Measurements from ENCODE around the gene FGF6. TPM values are rescaled to one million over a fixed set of nuclear protein-coding genes. Genes with fewer than 3 reads are reported as not detected.

The FGF6 gene
- total and polyA plus RNA-seq, 10 of the 15 experiments (the other 5 are each of a cell fraction or from before 2014, with no cell fraction given), result not detected

DNA sequence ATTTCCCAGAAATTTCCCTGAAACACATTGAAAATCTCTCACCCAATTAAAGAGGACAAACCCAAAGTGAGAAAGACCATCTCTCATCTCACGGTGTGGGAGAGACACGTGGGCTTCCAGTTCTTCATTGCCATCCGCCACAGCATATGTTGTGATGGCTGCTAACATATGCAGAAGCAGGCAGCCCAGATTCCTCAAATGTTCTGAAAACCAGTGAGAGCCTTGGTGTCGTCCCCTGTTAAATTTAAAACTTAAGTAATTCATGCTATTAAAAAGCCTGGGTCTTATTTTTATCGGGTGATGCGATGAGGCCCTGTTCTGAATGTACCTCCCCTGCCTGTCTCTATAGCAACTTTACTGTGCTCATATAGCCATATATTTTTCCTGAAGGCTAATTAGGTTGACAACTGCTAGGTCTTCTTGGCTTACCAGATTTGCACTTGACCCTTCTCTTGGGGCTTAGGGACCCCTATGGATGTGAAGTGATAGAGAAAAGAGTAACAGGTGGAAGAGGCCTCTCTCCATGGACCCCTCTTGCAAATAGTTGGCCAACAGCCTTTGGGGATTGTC, 2.8 kb upstream of the FGF6 start:
- in situ Hi-C loops (cut with MboI) (no loop called here), intact Hi-C loops (cut with micrococcal nuclease; ENCODE audit: unreplicated experiment) (no loop called here)
- Histone ChIP-seq H3K9ac (ENCODE audit: control insufficient read depth, insufficient read depth, low read length) (no peak overlapping the region), H3K79me2 (ENCODE audit: control insufficient read depth, insufficient read depth, low read length) (no peaks in the 10 kb centered on the region), H3K27me3 (replicated peaks in 1 of 2; ENCODE audit: control insufficient read depth in 2 of 2, insufficient read depth in 2 of 2, low read length in 1 of 2) (no peaks in the 10 kb centered on the region; a peak in 2 of 4 replicates), H3K4me3 (no peak overlapping the region), H3K9me3 (replicated peaks; ENCODE audit: control insufficient read depth, insufficient read depth, low read length) (peaks cover 2% of the 10 kb centered on the region; the same call in 1 of the 3 replicates), H3K4me2 (ENCODE audit: control insufficient read depth, insufficient read depth) (no peak overlapping the region), H3K27ac (ENCODE audit: control insufficient read depth, insufficient read depth) (no peak overlapping the region), H3K36me3 (ENCODE audit: control insufficient read depth in 2 of 2, insufficient read depth in 2 of 2, low read length in 1 of 2) (no peaks in the 10 kb centered on the region), H3K4me1 (ENCODE audit: control insufficient read depth, insufficient read depth, low read length) (no peaks in the 10 kb centered on the region), H2AFZ (ENCODE audit: control insufficient read depth, low read depth, low read length) (no peak overlapping the region), H4K20me1 (ENCODE audit: control insufficient read depth, insufficient read depth) (no peaks in the 10 kb centered on the region)
- TF ChIP-seq CHD2 (IDR thresholded peaks at IDR 0.05; ENCODE audit: borderline replicate concordance, low read depth, low read length) (no peak), TCF3 (IDR thresholded peaks at IDR 0.05; ENCODE audit: borderline replicate concordance, insufficient read depth, low read depth, low read length) (no peak), BRCA1 (IDR thresholded peaks at IDR 0.05; ENCODE audit: low read depth, low read length) (no peak), NR2C1 (IDR thresholded peaks at IDR 0.05) (no peak), ATF7 (IDR thresholded peaks at IDR 0.05; ENCODE audit: low read depth) (no peak), RELA (IDR thresholded peaks at IDR 0.05; ENCODE audit: borderline replicate concordance, partially characterized antibody) (no peak), HDAC6 (IDR thresholded peaks at IDR 0.05; ENCODE audit: unreplicated experiment) (no peak), POLR2AphosphoS5 (IDR thresholded peaks at IDR 0.05; ENCODE audit: low read length) (no peak), MYB (IDR thresholded peaks at IDR 0.05; ENCODE audit: borderline replicate concordance, low read depth, low read length) (no peak), PAX5 (IDR thresholded peaks at IDR 0.05; ENCODE audit: borderline replicate concordance, low read depth, low read length) (no peak), TCF7 (IDR thresholded peaks at IDR 0.05; ENCODE audit: borderline replicate concordance) (no peak), SIX5 (IDR thresholded peaks at IDR 0.05; ENCODE audit: low read depth, low read length, severe bottlenecking) (no peak)
- TF ChIP-seq, protein P1, sequence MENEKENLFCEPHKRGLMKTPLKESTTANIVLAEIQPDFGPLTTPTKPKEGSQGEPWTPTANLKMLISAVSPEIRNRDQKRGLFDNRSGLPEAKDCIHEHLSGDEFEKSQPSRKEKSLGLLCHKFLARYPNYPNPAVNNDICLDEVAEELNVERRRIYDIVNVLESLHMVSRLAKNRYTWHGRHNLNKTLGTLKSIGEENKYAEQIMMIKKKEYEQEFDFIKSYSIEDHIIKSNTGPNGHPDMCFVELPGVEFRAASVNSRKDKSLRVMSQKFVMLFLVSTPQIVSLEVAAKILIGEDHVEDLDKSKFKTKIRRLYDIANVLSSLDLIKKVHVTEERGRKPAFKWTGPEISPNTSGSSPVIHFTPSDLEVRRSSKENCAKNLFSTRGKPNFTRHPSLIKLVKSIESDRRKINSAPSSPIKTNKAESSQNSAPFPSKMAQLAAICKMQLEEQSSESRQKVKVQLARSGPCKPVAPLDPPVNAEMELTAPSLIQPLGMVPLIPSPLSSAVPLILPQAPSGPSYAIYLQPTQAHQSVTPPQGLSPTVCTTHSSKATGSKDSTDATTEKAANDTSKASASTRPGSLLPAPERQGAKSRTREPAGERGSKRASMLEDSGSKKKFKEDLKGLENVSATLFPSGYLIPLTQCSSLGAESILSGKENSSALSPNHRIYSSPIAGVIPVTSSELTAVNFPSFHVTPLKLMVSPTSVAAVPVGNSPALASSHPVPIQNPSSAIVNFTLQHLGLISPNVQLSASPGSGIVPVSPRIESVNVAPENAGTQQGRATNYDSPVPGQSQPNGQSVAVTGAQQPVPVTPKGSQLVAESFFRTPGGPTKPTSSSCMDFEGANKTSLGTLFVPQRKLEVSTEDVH (IDR thresholded peaks at IDR 0.05; ENCODE audit: low read depth, partially characterized antibody), result no peak
- TF ChIP-seq, protein P2, sequence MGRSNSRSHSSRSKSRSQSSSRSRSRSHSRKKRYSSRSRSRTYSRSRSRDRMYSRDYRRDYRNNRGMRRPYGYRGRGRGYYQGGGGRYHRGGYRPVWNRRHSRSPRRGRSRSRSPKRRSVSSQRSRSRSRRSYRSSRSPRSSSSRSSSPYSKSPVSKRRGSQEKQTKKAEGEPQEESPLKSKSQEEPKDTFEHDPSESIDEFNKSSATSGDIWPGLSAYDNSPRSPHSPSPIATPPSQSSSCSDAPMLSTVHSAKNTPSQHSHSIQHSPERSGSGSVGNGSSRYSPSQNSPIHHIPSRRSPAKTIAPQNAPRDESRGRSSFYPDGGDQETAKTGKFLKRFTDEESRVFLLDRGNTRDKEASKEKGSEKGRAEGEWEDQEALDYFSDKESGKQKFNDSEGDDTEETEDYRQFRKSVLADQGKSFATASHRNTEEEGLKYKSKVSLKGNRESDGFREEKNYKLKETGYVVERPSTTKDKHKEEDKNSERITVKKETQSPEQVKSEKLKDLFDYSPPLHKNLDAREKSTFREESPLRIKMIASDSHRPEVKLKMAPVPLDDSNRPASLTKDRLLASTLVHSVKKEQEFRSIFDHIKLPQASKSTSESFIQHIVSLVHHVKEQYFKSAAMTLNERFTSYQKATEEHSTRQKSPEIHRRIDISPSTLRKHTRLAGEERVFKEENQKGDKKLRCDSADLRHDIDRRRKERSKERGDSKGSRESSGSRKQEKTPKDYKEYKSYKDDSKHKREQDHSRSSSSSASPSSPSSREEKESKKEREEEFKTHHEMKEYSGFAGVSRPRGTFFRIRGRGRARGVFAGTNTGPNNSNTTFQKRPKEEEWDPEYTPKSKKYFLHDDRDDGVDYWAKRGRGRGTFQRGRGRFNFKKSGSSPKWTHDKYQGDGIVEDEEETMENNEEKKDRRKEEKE (IDR thresholded peaks at IDR 0.05), result no peak
- TF ChIP-seq, protein P3, sequence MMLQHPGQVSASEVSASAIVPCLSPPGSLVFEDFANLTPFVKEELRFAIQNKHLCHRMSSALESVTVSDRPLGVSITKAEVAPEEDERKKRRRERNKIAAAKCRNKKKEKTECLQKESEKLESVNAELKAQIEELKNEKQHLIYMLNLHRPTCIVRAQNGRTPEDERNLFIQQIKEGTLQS (IDR thresholded peaks at IDR 0.05; ENCODE audit: borderline replicate concordance, extremely low read depth, low read depth, low read length), result no peak
- DNase-seq (ENCODE audit: low read depth, low spot score) (no peak), FAIRE-seq (no peak), ATAC-seq (no peak)
- SMC1A ChIA-PET (ENCODE audit: uncharacterized antibody, unreplicated experiment), result no interaction called here
- BruUV-seq (replicated peaks), result no TSS peak
- RAD21 ChIA-PET (ENCODE audit: unreplicated experiment), result no interaction called here
- POLR2A ChIA-PET, result interaction anchor here (0.6 kb wide), 1 partner anchor 247 kb away, joined by 3 read pairs; no protein-coding TSS in a partner anchor
- WGBS (ENCODE audit: insufficient coverage, insufficient replicate concordance, low lambda C conversion rate, missing lambda C conversion rate), result 50% methylated on average over 6 of the region's 6 CpGs
- CTCF ChIA-PET, result interaction anchor here (2.2 kb wide), 1 partner anchor 28 kb away, joined by 5 read pairs; no protein-coding TSS in a partner anchor

Data from GM12878 (cell line).